SU-DHL-6 (cell line): ENCODE results near the gene HCFC1R1.
"Not testable (repeated sequence)": the region's sequence is repeated elsewhere in the genome, so short reads cannot be mapped to it uniquely, and the experiment has no call there.

Source experiments
- H2AFZ ChIP-seq: fragments of 200-600 bp; sonication (generic); 2 replicates; pipeline ENCODE4 v1.6.1; 2014; ENCODE audit warnings: low read depth, mild to moderate bottlenecking, moderate library complexity, mixed read lengths, antibody characterized with exemption, low read length; ENCODE audit not compliant: severe bottlenecking
- H3F3A ChIP-seq: fragments of 200-600 bp; shearing (Covaris generic); 2 replicates; pipeline ENCODE4 v1.6.0; 2016; ENCODE audit warnings: antibody characterized with exemption, mild to moderate bottlenecking; ENCODE audit not compliant: insufficient read depth
- H3K27ac ChIP-seq: fragments of 200-600 bp; sonication (generic); 2 replicates; pipeline ENCODE4 v1.5.1; 2016; ENCODE audit warnings: low read depth, mild to moderate bottlenecking, low read length, moderate library complexity, mixed read lengths
- H3K27me3 ChIP-seq: fragments of 200-600 bp; sonication (generic), shearing (Covaris generic); 2 replicates; pipeline ENCODE4 v1.6.0; 2014; ENCODE audit warnings: mild to moderate bottlenecking, low read length
- H3K36me3 ChIP-seq: fragments of 200-600 bp; sonication (generic); 2 replicates; pipeline ENCODE4 v1.6.1; 2014; ENCODE audit warnings: mild to moderate bottlenecking, low read length, mixed read lengths
- H3K4me2 ChIP-seq: fragments of 300-600, 200-600 bp; shearing (Covaris generic), sonication (generic); 2 replicates; pipeline ENCODE4 v1.6.0; 2014; ENCODE audit warnings: low read length, low read depth, mild to moderate bottlenecking; ENCODE audit not compliant: poor library complexity, severe bottlenecking
- H3K4me3 ChIP-seq: fragments of 200-600 bp; sonication (generic); 2 replicates; pipeline ENCODE4 v1.5.1; 2014; ENCODE audit warnings: antibody characterized with exemption, low read length, mild to moderate bottlenecking, mixed read lengths; ENCODE audit not compliant: insufficient read depth, poor library complexity, severe bottlenecking
- H3K79me2 ChIP-seq: fragments of 200-600 bp; sonication (generic); 2 replicates; pipeline ENCODE4 v1.6.1; 2014; ENCODE audit warnings: mild to moderate bottlenecking, low read length, moderate library complexity; ENCODE audit not compliant: insufficient read depth
- H3K9ac ChIP-seq: fragments of 200-600 bp; sonication (generic); 2 replicates; pipeline ENCODE4 v1.7.0; 2014; ENCODE audit warnings: mild to moderate bottlenecking, low read length
- H3K9me2 ChIP-seq: fragments of 200-600 bp; sonication (generic); replicated peaks from 2 replicates; pipeline ENCODE4 v1.6.1; 2014; ENCODE audit warnings: low read length; ENCODE audit not compliant: insufficient read depth
- H3K9me3 ChIP-seq: fragments of 200-600 bp; sonication (generic); 2 replicates; pipeline ENCODE4 v1.6.1; 2014; ENCODE audit warnings: low read length, mixed read lengths; ENCODE audit not compliant: insufficient read depth
- H4K20me1 ChIP-seq: fragments of 200-600 bp; sonication (generic); 2 replicates; pipeline ENCODE4 v1.6.1; 2014; ENCODE audit warnings: low read depth, mild to moderate bottlenecking, antibody characterized with exemption, low read length, moderate library complexity, mixed read lengths
- CTCF ChIP-seq: fragments of 200-600 bp; sonication (generic); IDR thresholded peaks from one replicate; pipeline ENCODE4 v1.5.1; 2017; ENCODE audit warnings: antibody characterized with exemption, mild to moderate bottlenecking, low read length, moderate library complexity; ENCODE audit not compliant: insufficient read depth, poor library complexity, severe bottlenecking
- EZH2phosphoT487 ChIP-seq: fragments of 200-600 bp; sonication (generic), shearing (Covaris generic); conservative IDR thresholded peaks from 2 replicates; pipeline ENCODE4 v1.6.1; 2018; ENCODE audit warnings: mild to moderate bottlenecking, antibody characterized with exemption, low read length, moderate library complexity, mixed read lengths

The HCFC1R1 gene

DNA sequence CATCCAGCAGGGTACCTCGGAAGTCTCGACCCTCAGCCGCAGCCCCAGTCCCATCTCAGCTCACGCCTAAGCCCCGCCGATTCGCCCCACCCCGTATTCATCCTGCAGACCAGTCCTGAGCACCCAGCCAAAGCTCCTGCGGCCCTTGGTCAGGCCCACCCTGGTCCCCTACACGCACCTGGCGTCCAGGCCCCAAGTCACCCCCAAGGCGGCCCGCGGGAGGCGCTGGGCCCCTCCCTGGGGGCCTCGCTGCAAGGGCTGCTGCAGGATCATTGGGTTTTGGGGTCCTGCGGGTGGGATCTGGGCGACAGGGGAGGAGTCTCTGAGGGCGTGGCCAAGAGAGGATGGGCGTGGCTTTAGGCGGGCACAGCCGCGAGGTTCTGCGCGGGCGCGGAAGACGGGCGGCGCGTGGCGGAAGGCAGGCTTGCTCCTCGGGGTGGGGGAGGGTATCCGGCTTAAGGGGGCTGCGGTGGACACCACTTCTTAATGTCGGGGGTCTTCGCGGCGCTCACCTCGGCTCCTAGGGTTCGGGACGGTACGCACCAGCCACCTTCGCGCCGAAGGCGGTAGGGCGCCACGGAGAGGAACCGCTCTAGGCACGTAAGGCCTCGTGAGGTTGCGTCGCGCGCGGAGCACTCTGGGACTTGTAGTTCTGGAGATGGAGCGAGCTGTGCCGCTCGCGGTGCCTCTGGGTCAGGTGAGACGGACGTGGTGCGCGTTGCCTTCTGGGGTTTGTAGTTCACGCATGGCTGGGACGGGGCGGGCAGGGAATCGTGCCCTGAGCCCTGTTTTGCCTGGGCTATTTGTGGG, at the start of gene HCFC1R1, which contains the start of gene THOC6:
Gene HCFC1R1 (minus strand): TSS at position 274 of the 810 bp plus-strand sequence. CDS start 1 bp downstream, at position 273.
Gene THOC6 (plus strand): TSS at position 367 of the 810 bp plus-strand sequence. CDS start 292 bp downstream, at position 659.
- H3K79me2 ChIP-seq: no peaks in the 10 kb centered on the region
- no peaks in the 10 kb centered on the region for H4K20me1 ChIP-seq
- no peaks in the 10 kb centered on the region for H3K27me3 ChIP-seq
- H3F3A ChIP-seq: peaks cover 18% of the 10 kb centered on the region
- no peaks in the 10 kb centered on the region for H3K36me3 ChIP-seq
- H3K9me2 ChIP-seq: no peaks in the 10 kb centered on the region
- H2AFZ ChIP-seq: peak within 1 kb of the TSS; percentile 49
- H3K9me3 ChIP-seq: no peaks in the 10 kb centered on the region
- peak within 1 kb of the TSS; percentile 97 for H3K4me2 ChIP-seq
- H3K9ac ChIP-seq: peak within 1 kb of the TSS; percentile 79
- peak within 1 kb of the TSS; percentile 73 for H3K4me3 ChIP-seq
- TF ChIP-seq CTCF (no peak), EZH2phosphoT487 (no peak)
- peak within 1 kb of the TSS; percentile 79 for H3K27ac ChIP-seq

GRCh38 chr16:3073448-3073847, 49.7 kb upstream of the HCFC1R1 start:
- no peak overlapping the region for H3K4me2 ChIP-seq
- H3K27me3 ChIP-seq: no peaks in the 10 kb centered on the region
- no peaks in the 10 kb centered on the region for H3K79me2 ChIP-seq
- peaks cover 24% of the 10 kb centered on the region; the same call in 1 of the 2 replicates for H3F3A ChIP-seq
- H3K36me3 ChIP-seq: no peaks in the 10 kb centered on the region
- no peak overlapping the region for H3K9ac ChIP-seq
- TF ChIP-seq EZH2phosphoT487: no peak
- no peak for TF ChIP-seq CTCF
- H3K9me2 ChIP-seq: no peaks in the 10 kb centered on the region
- peak overlapping the region; percentile 32 for H3K27ac ChIP-seq
- no peak overlapping the region for H2AFZ ChIP-seq
- H4K20me1 ChIP-seq: no peaks in the 10 kb centered on the region
- H3K9me3 ChIP-seq: no peaks in the 10 kb centered on the region; the same call in 1 of the 2 replicates
- no peak overlapping the region for H3K4me3 ChIP-seq

GRCh38 chr16:3072576-3073263, 49.0 kb upstream of the HCFC1R1 start:
- not testable (repeated sequence) for H3K9ac ChIP-seq, H3K27ac ChIP-seq, H3K4me3 ChIP-seq

GRCh38 chr16:3072148-3072547, 48.4 kb upstream of the HCFC1R1 start:
- not testable (repeated sequence) for H3K27me3 ChIP-seq, H3K9me3 ChIP-seq, H2AFZ ChIP-seq, H4K20me1 ChIP-seq, H3K27ac ChIP-seq, H3K9me2 ChIP-seq, H3K79me2 ChIP-seq, H3K4me2 ChIP-seq, H3K4me3 ChIP-seq, H3K36me3 ChIP-seq, H3K9ac ChIP-seq
- H3F3A ChIP-seq: peaks cover 17% of the 10 kb centered on the region; the same call in 1 of the 2 replicates

More at GRCh38 chr16:3072576-3073263, 49.0 kb upstream of the HCFC1R1 start:
- not testable (repeated sequence) for H3K9me3 ChIP-seq, H3K9me2 ChIP-seq, H3K79me2 ChIP-seq, H3K27me3 ChIP-seq, H3K36me3 ChIP-seq, H3K4me2 ChIP-seq, H4K20me1 ChIP-seq, H2AFZ ChIP-seq
- H3F3A ChIP-seq: peaks cover 23% of the 10 kb centered on the region; the same call in 1 of the 2 replicates
